Prostate gland (tissue), 2 donors: ENCODE measurements around the gene BTBD9.
"Not testable (repeated sequence)": the region's sequence is repeated elsewhere in the genome, so short reads cannot be mapped to it uniquely, and the experiment has no call there.

Source experiments
- POLR2A ChIP-seq: fragments of 450-650 bp; IDR thresholded peaks from one replicate; pipeline ENCODE4 v1.6.1; 2016; ENCODE audit warnings: antibody characterized with exemption, mild to moderate bottlenecking
- TF ChIP-seq, protein P1 (sequence below), 4 experiments: fragments of 200-600 bp in 2 of 4; fragments of 450-650 bp in 2 of 4; sonication (generic) in 2 of 4; IDR thresholded peaks; 1 replicate in 3 of 4; 2 replicates in 1 of 4; pipeline ENCODE4 v1.5.1; 2016 to 2019; ENCODE audit warnings: antibody characterized with exemption in 4 of 4, mild to moderate bottlenecking in 2 of 4, moderate library complexity in 2 of 4

DNA sequence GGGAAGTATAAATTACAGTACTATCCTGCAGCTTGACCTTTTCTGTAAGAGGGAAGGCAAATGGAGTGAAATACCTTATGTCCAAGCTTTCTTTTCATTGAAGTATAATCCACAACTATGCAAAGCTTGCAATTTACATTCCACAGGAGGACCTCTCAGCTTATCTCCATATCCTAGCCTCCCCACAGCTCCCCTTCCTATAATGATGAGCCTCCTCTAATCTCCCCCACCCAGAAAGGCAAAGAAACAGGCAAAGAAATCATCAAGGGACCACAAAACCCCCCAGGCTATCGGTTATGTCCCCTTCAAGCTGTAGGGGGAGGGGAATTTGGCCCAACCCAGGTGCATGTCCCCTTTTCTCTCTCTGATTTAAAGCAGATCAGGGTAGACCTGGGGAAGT is 21.4 kb downstream of the BTBD9 start:
- TF ChIP-seq POLR2A: not testable (repeated sequence)
- TF ChIP-seq, protein P1, sequence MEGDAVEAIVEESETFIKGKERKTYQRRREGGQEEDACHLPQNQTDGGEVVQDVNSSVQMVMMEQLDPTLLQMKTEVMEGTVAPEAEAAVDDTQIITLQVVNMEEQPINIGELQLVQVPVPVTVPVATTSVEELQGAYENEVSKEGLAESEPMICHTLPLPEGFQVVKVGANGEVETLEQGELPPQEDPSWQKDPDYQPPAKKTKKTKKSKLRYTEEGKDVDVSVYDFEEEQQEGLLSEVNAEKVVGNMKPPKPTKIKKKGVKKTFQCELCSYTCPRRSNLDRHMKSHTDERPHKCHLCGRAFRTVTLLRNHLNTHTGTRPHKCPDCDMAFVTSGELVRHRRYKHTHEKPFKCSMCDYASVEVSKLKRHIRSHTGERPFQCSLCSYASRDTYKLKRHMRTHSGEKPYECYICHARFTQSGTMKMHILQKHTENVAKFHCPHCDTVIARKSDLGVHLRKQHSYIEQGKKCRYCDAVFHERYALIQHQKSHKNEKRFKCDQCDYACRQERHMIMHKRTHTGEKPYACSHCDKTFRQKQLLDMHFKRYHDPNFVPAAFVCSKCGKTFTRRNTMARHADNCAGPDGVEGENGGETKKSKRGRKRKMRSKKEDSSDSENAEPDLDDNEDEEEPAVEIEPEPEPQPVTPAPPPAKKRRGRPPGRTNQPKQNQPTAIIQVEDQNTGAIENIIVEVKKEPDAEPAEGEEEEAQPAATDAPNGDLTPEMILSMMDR (IDR thresholded peaks at IDR 0.05): not testable (repeated sequence)
